Mesenchymal stem cell (in vitro differentiated cells and primary cell): ENCODE results near the gene HYLS1.
"Not testable (repeated sequence)": the region's sequence is repeated elsewhere in the genome, so short reads cannot be mapped to it uniquely, and the experiment has no call there.

Experiments
- DNase-seq: peaks from one replicate; pipeline ENCODE4 v3.0.0-alpha.2; 2013
- H2AFZ ChIP-seq: one replicate; pipeline ENCODE4 v1.6.1; 2013; ENCODE audit warnings: low read depth, mild to moderate bottlenecking, control low read depth, inconsistent platforms, low read length, moderate library complexity
- H2AK5ac ChIP-seq: 2 replicates; pipeline ENCODE4 v1.6.1; 2013; ENCODE audit warnings: low read length, moderate library complexity, mild to moderate bottlenecking, inconsistent platforms; ENCODE audit not compliant: severe bottlenecking
- H2BK120ac ChIP-seq: one replicate; pipeline ENCODE4 v1.6.1; 2013; ENCODE audit warnings: low read depth, mild to moderate bottlenecking, inconsistent platforms, low read length, moderate library complexity
- H2BK12ac ChIP-seq, 2 experiments: one replicate each; pipeline ENCODE4 v1.6.1; 2013; ENCODE audit warnings: inconsistent platforms in 2 of 2, low read length in 2 of 2, mild to moderate bottlenecking in 2 of 2, moderate library complexity in 2 of 2, control low read depth in 1 of 2
- H2BK15ac ChIP-seq: one replicate; pipeline ENCODE4 v1.6.1; 2013; ENCODE audit warnings: mild to moderate bottlenecking, low read depth, inconsistent platforms; ENCODE audit not compliant: poor library complexity, severe bottlenecking
- H2BK5ac ChIP-seq: 2 replicates; pipeline ENCODE4 v1.6.1; 2013; ENCODE audit warnings: low read depth, mild to moderate bottlenecking, low read length, control low read depth, inconsistent platforms; ENCODE audit not compliant: poor library complexity, severe bottlenecking
- H3K14ac ChIP-seq, 2 experiments: one replicate each; pipeline ENCODE4 v1.6.1; 2013; ENCODE audit warnings: inconsistent platforms in 2 of 2, low read length in 2 of 2, control low read depth in 1 of 2, mild to moderate bottlenecking in 1 of 2, moderate library complexity in 1 of 2
- H3K18ac ChIP-seq, 2 experiments: one replicate each; pipeline ENCODE4 v1.6.1; 2013; ENCODE audit warnings: inconsistent platforms in 2 of 2, low read length in 2 of 2, control low read depth in 1 of 2, low read depth in 1 of 2, mild to moderate bottlenecking in 1 of 2
- H3K23ac ChIP-seq, 2 experiments: one replicate each; pipeline ENCODE4 v1.6.1; 2013; ENCODE audit warnings: inconsistent platforms in 2 of 2, low read length in 2 of 2, mild to moderate bottlenecking in 2 of 2, moderate library complexity in 2 of 2, control low read depth in 1 of 2
- H3K27ac ChIP-seq: 2 replicates; pipeline ENCODE4 v1.5.1; 2013; ENCODE audit warnings: mild to moderate bottlenecking, moderate library complexity, low read length, control low read depth, inconsistent platforms; ENCODE audit not compliant: poor library complexity, severe bottlenecking
- H3K27me3 ChIP-seq, 2 experiments: 2 replicates each; pipeline versions ENCODE4 v1.6.1 to v1.7.0; 2013; ENCODE audit warnings: low read length in 2 of 2, mild to moderate bottlenecking in 2 of 2, moderate library complexity in 2 of 2, control low read depth in 1 of 2, inconsistent platforms in 1 of 2; ENCODE audit not compliant: control insufficient read depth in 1 of 2, insufficient read depth in 1 of 2
- H3K36me3 ChIP-seq, 2 experiments: 2 replicates each; pipeline versions ENCODE4 v1.6.1 to v1.7.0; 2013; ENCODE audit warnings: low read length in 2 of 2, control low read depth in 1 of 2, inconsistent platforms in 1 of 2, low read depth in 1 of 2, mild to moderate bottlenecking in 1 of 2; ENCODE audit not compliant: insufficient read depth in 2 of 2, control insufficient read depth in 1 of 2
- H3K4ac ChIP-seq, 2 experiments: one replicate each; pipeline ENCODE4 v1.6.1; 2013; ENCODE audit warnings: inconsistent platforms in 2 of 2, low read length in 2 of 2, mild to moderate bottlenecking in 2 of 2, moderate library complexity in 2 of 2, control low read depth in 1 of 2, low read depth in 1 of 2
- H3K4me1 ChIP-seq: 2 replicates; pipeline ENCODE4 v1.6.1; 2013; ENCODE audit warnings: low read depth, low read length, control low read depth; ENCODE audit not compliant: control insufficient read depth, insufficient read depth
- H3K4me2 ChIP-seq: 2 replicates; pipeline ENCODE4 v1.6.1; 2013; ENCODE audit warnings: low read length, mild to moderate bottlenecking, inconsistent platforms; ENCODE audit not compliant: poor library complexity, severe bottlenecking
- H3K4me3 ChIP-seq, 2 experiments: 2 replicates each; pipeline versions ENCODE4 v1.5.1 to v1.7.0; 2013; ENCODE audit warnings: low read length in 2 of 2, mild to moderate bottlenecking in 2 of 2, control low read depth in 1 of 2, low read depth in 1 of 2; ENCODE audit not compliant: insufficient read depth in 1 of 2
- H3K79me1 ChIP-seq: replicated peaks from 2 replicates; pipeline ENCODE4 v1.6.1; 2013; ENCODE audit warnings: mild to moderate bottlenecking, control low read depth, low read length, inconsistent platforms; ENCODE audit not compliant: poor library complexity, severe bottlenecking
- H3K9ac ChIP-seq: 2 replicates; pipeline ENCODE4 v1.7.0; 2013; ENCODE audit warnings: mild to moderate bottlenecking, low read length, moderate library complexity
- H3K9me3 ChIP-seq: 2 replicates; pipeline ENCODE4 v1.7.0; 2013; ENCODE audit warnings: mild to moderate bottlenecking, low read length; ENCODE audit not compliant: control insufficient read depth
- H4K8ac ChIP-seq: one replicate; pipeline ENCODE4 v1.6.1; 2013; ENCODE audit warnings: inconsistent platforms, mild to moderate bottlenecking, low read length, moderate library complexity
- H4K91ac ChIP-seq: one replicate; pipeline ENCODE4 v1.6.1; 2013; ENCODE audit warnings: mild to moderate bottlenecking, low read length, inconsistent platforms
- WGBS: methylation state at CpG from one replicate; pipeline ENCODE4 v1.1.7; 2013; ENCODE audit warnings: mixed read lengths; 5-methylcytosine and 5-hydroxymethylcytosine counted together

The HYLS1 gene

GRCh38 chr11:125910226-125910849, 22.9 kb downstream of the HYLS1 start:
- Histone ChIP-seq H3K4me1 (no peaks in the 10 kb centered on the region), H3K18ac (no peak overlapping the region), H3K4me3 (no peak overlapping the region), H2BK12ac (no peak overlapping the region), H2BK120ac (no peak overlapping the region), H3K9me3 (no peaks in the 10 kb centered on the region), H3K4me2 (no peak overlapping the region), H3K9ac (no peak overlapping the region), H3K79me1 (no peaks in the 10 kb centered on the region), H3K23ac (no peak overlapping the region), H2AK5ac (no peak overlapping the region), H3K27ac (no peak overlapping the region), H4K91ac (no peak overlapping the region), H3K27me3 (peaks cover 41 to 44% of the 10 kb centered on the region in 2 experiments), H3K36me3 (no peaks in the 10 kb centered on the region), H4K8ac (no peak overlapping the region), H3K14ac (no peak overlapping the region), H2BK5ac (no peak overlapping the region), H2AFZ (no peak overlapping the region), H2BK15ac (no peak overlapping the region), H3K4ac (no peak overlapping the region)
- DNase-seq, result no peak
- WGBS, result 80% methylated on average over 1 of the region's 8 CpGs

GRCh38 chr11:125914601-125915000, 27.1 kb downstream of the HYLS1 start:
- not testable (repeated sequence) for H3K9ac ChIP-seq, H3K23ac ChIP-seq, H3K4ac ChIP-seq, H3K79me1 ChIP-seq, H3K4me1 ChIP-seq, H3K9me3 ChIP-seq, H2AK5ac ChIP-seq, H3K36me3 ChIP-seq, H2BK120ac ChIP-seq, H2BK5ac ChIP-seq, H3K4me3 ChIP-seq, H4K91ac ChIP-seq, H2BK12ac ChIP-seq, H4K8ac ChIP-seq, H2BK15ac ChIP-seq, H3K18ac ChIP-seq, H3K14ac ChIP-seq, DNase-seq, H3K4me2 ChIP-seq, H3K27ac ChIP-seq, H2AFZ ChIP-seq
- 81% methylated on average over 3 of the region's 3 CpGs for WGBS
- H3K27me3 ChIP-seq, result peaks cover 50 to 54% of the 10 kb centered on the region in 2 experiments

- Histone ChIP-seq H3K9ac (no peak overlapping the region), H2AFZ (no peak overlapping the region), H2BK5ac (no peak overlapping the region), H3K27me3 (peaks cover 43 to 46% of the 10 kb centered on the region in 2 experiments), H2BK15ac (no peak overlapping the region), H3K14ac (no peak overlapping the region), H3K18ac (no peak overlapping the region), H3K9me3 (no peaks in the 10 kb centered on the region), H2BK120ac (no peak overlapping the region), H3K4me3 (no peak overlapping the region), H4K91ac (no peak overlapping the region), H4K8ac (no peak overlapping the region), H2BK12ac (no peak overlapping the region), H3K4me2 (no peak overlapping the region), H3K4me1 (no peaks in the 10 kb centered on the region), H2AK5ac (no peak overlapping the region), H3K4ac (no peak overlapping the region), H3K23ac (no peak overlapping the region), H3K36me3 (no peaks in the 10 kb centered on the region), H3K27ac (no peak overlapping the region), H3K79me1 (no peaks in the 10 kb centered on the region)
- DNase-seq, result no peak
- 87% methylated on average over 10 of the region's 12 CpGs for WGBS
Measured at GRCh38 chr11:125916683-125917347, 29.3 kb downstream of the HYLS1 start.

- no peaks in the 10 kb centered on the region for H3K36me3 ChIP-seq
- H3K27me3 ChIP-seq, result peaks cover 42 to 51% of the 10 kb centered on the region in 2 experiments
- no peaks in the 10 kb centered on the region for H3K79me1 ChIP-seq
- H3K23ac ChIP-seq, result no peak overlapping the region
- no peak overlapping the region for H3K4me2 ChIP-seq
- no peak overlapping the region for H2BK120ac ChIP-seq
- H3K27ac ChIP-seq, result no peak overlapping the region
- no peak overlapping the region for H2AK5ac ChIP-seq
- no peaks in the 10 kb centered on the region for H3K4me1 ChIP-seq
- H2BK5ac ChIP-seq, result no peak overlapping the region
- no peak overlapping the region for H2BK15ac ChIP-seq
- 82% methylated on average over 11 of the region's 13 CpGs for WGBS
- H3K18ac ChIP-seq, result no peak overlapping the region
- H3K9me3 ChIP-seq, result no peaks in the 10 kb centered on the region
- DNase-seq, result no peak
- H4K8ac ChIP-seq, result no peak overlapping the region
- no peak overlapping the region for H2AFZ ChIP-seq
- no peak overlapping the region for H3K4me3 ChIP-seq
- H3K14ac ChIP-seq, result no peak overlapping the region
- no peak overlapping the region for H3K9ac ChIP-seq
- H4K91ac ChIP-seq, result no peak overlapping the region
- H2BK12ac ChIP-seq, result no peak overlapping the region
- H3K4ac ChIP-seq, result no peak overlapping the region
Measured at GRCh38 chr11:125918140-125918840, 30.8 kb downstream of the HYLS1 start.
